ENCODE data around the gene FRMD4A.
"Not testable (repeated sequence)": the region's sequence is repeated elsewhere in the genome, so short reads cannot be mapped to it uniquely, and the experiment has no call there.

Gene FRMD4A

GRCh38 chr10:14244801-14245211 is 85.9 kb downstream of the FRMD4A start:
- in situ Hi-C loops (cut with HindIII; ENCODE audit: low sequenced_read_pairs), result no loop called here

- in situ Hi-C loops (cut with HindIII; ENCODE audit: low sequenced_read_pairs), result no loop called here
Observed at GRCh38 chr10:14244147-14244546, 86.6 kb downstream of the FRMD4A start.

- in situ Hi-C loops (cut with HindIII; ENCODE audit: low sequenced_read_pairs), result no loop called here
Observed at GRCh38 chr10:14243221-14243620, 87.5 kb downstream of the FRMD4A start.

GRCh38 chr10:14241196-14241595 is 89.5 kb downstream of the FRMD4A start:
- in situ Hi-C loops (cut with HindIII; ENCODE audit: low sequenced_read_pairs), result no loop called here

GRCh38 chr10:14240253-14241189 is 90.2 kb downstream of the FRMD4A start:
- in situ Hi-C loops (cut with HindIII; ENCODE audit: low sequenced_read_pairs), result no loop called here

- in situ Hi-C loops (cut with HindIII; ENCODE audit: low sequenced_read_pairs), result not testable (repeated sequence)
Observed at GRCh38 chr10:14238659-14239058, 92.1 kb downstream of the FRMD4A start.

GRCh38 chr10:14236341-14236740 is 94.4 kb downstream of the FRMD4A start:
- in situ Hi-C loops (cut with HindIII; ENCODE audit: low sequenced_read_pairs), result no loop called here

GRCh38 chr10:14235566-14236195 is 95.0 kb downstream of the FRMD4A start:
- in situ Hi-C loops (cut with HindIII; ENCODE audit: low sequenced_read_pairs), result no loop called here

- in situ Hi-C loops (cut with HindIII; ENCODE audit: low sequenced_read_pairs), result no loop called here
Observed at GRCh38 chr10:14233566-14233965, 97.2 kb downstream of the FRMD4A start.

- in situ Hi-C loops (cut with HindIII; ENCODE audit: low sequenced_read_pairs), result not testable (repeated sequence)
Observed at GRCh38 chr10:14228798-14229197, 101.9 kb downstream of the FRMD4A start.

GRCh38 chr10:14225379-14225778 is 105.3 kb downstream of the FRMD4A start:
- in situ Hi-C loops (cut with HindIII; ENCODE audit: low sequenced_read_pairs), result no loop called here

- in situ Hi-C loops (cut with HindIII; ENCODE audit: low sequenced_read_pairs), result no loop called here
Observed at GRCh38 chr10:14220026-14220425, 110.7 kb downstream of the FRMD4A start.

GRCh38 chr10:14219411-14219810 is 111.3 kb downstream of the FRMD4A start:
- in situ Hi-C loops (cut with HindIII; ENCODE audit: low sequenced_read_pairs), result no loop called here

- in situ Hi-C loops (cut with HindIII; ENCODE audit: low sequenced_read_pairs), result no loop called here
Observed at GRCh38 chr10:14215641-14216040, 115.1 kb downstream of the FRMD4A start.

GRCh38 chr10:14213703-14214102 is 117.0 kb downstream of the FRMD4A start:
- in situ Hi-C loops (cut with HindIII; ENCODE audit: low sequenced_read_pairs), result not testable (repeated sequence)

- in situ Hi-C loops (cut with HindIII; ENCODE audit: low sequenced_read_pairs), result no loop called here
Observed at GRCh38 chr10:14211610-14212009, 119.1 kb downstream of the FRMD4A start.

- in situ Hi-C loops (cut with HindIII; ENCODE audit: low sequenced_read_pairs), result no loop called here
Observed at GRCh38 chr10:14208231-14208630, 122.5 kb downstream of the FRMD4A start.

GRCh38 chr10:14205233-14205632 is 125.5 kb downstream of the FRMD4A start:
- in situ Hi-C loops (cut with HindIII; ENCODE audit: low sequenced_read_pairs), result no loop called here

- in situ Hi-C loops (cut with HindIII; ENCODE audit: low sequenced_read_pairs), result no loop called here
Observed at GRCh38 chr10:14200698-14201544, 129.8 kb downstream of the FRMD4A start.

- in situ Hi-C loops (cut with HindIII; ENCODE audit: low sequenced_read_pairs), result not testable (repeated sequence)
Observed at GRCh38 chr10:14199098-14199497, 131.6 kb downstream of the FRMD4A start.

GRCh38 chr10:14198078-14198477 is 132.6 kb downstream of the FRMD4A start:
- in situ Hi-C loops (cut with HindIII; ENCODE audit: low sequenced_read_pairs), result no loop called here
